ENCODE data around the gene GTF2H3.
"Not testable (repeated sequence)": the region's sequence is repeated elsewhere in the genome, so short reads cannot be mapped to it uniquely, and the experiment has no call there.

The GTF2H3 gene

DNA sequence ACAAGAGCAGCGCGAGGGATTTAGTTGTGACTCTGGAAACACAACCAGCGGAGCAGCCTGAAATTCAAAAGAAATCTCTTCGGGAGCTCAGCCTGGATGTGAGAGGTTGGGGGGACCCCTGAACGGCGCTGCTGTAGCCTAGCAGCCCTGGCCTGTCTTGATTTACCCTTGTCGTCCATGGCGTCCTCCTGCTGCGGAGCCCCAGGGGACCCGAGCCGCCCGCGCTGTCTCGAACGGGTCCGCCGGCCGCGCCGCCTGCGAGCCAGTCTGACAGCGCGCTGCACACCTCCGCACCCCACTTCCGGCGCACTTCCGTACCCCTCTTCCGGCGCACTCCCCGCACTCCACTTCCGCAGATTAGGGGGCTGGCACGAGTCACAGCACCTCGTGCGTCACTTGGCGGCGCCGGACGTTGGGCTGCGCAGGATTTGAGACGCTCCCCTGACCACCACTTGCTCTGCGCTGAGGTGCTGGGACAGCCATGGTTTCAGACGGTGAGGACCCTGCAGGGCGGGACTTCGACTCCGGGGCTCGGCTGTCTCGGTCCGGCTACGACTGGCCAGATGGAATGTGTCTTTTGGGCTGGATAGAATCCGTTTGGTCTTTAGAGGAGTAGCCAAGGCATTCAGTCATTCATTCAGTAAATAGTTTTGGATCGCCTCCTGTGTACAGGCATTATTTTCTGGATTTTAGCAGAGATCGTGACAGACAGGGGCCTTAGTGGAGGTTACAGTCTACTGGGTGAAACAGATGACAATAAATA lies at the start of gene GTF2H3, which contains the start of gene EIF2B1:
Gene GTF2H3, plus strand, starts transcription at position 451 of the 763 bp plus-strand sequence. Its CDS starts 31 bp downstream, at position 482.
Gene EIF2B1, minus strand, starts transcription at position 308 of the 763 bp plus-strand sequence. Its CDS starts 129 bp downstream, at position 179.
- DNase-seq (ENCODE audit: low spot score): peak; percentile 95

- no peak for DNase-seq (ENCODE audit: low spot score)
These were observed 41.7 kb upstream of the GTF2H3 start for GRCh38 chr12:123591702-123592481.

DNA sequence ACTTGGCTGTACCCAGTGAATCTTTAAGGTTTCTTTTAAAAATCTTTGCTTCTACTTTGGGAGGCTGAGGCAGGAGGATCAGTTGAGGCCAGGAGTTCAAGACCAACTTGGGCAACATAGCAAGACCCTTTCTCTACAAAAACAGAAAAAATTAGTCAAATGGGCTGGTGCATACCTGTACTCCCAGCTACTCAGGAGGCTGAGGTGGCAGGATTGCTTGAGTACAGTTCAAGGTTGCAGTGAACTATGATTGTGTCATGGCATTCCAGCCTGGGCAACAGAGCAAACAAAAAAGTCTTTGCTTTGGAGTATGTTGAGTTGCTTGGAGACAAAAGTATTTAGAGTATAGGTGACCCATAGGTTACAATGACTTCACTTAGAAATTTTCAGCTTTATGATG lies 37.9 kb upstream of the GTF2H3 start:
- no peak for DNase-seq (ENCODE audit: low spot score)

DNA sequence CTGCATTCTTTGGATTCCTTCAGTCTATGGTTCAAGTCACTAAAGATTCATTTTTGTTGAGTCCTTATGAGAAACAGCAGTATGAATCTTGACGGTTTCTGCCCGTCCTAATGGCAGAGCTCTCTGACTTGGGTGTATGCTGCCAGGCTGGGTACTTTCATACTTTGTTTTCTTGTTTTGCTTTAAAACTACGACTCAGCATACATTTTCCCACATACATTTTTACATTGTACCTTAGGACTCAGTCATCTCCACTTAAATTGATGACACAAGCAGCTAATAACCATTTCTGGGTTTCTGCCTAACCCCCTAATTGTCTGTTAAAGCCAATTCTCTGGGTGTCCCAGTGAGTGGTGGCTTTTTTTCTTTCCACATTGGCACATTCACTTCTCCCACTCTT lies 36.5 kb upstream of the GTF2H3 start:
- no peak for DNase-seq (ENCODE audit: low spot score)

GRCh38 chr12:123598522-123598921 lies 35.1 kb upstream of the GTF2H3 start:
- no peak for DNase-seq (ENCODE audit: low spot score)

- no peak for DNase-seq (ENCODE audit: low spot score)
These were observed 34.3 kb upstream of the GTF2H3 start for GRCh38 chr12:123599310-123599709.

DNA sequence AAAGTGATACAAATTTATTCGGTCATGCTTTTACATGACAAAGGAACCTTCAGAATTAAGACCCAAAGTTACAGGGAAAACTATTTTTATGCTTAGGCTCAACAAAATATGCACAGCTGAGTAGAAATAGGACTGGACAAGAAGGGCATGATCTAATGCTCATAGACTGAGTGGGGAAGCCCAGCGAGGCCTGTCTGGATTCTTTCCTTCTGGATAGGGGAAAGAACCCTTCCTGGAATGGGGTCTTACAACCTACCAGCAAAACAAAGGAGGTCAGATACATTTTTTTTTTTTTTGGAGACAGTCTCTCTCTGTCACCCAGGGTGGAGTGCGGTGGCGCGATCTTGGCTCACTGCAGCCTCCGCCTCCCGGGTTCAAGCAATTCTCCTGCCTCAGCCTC lies 33.9 kb upstream of the GTF2H3 start:
- no peak for DNase-seq (ENCODE audit: low spot score)

DNA sequence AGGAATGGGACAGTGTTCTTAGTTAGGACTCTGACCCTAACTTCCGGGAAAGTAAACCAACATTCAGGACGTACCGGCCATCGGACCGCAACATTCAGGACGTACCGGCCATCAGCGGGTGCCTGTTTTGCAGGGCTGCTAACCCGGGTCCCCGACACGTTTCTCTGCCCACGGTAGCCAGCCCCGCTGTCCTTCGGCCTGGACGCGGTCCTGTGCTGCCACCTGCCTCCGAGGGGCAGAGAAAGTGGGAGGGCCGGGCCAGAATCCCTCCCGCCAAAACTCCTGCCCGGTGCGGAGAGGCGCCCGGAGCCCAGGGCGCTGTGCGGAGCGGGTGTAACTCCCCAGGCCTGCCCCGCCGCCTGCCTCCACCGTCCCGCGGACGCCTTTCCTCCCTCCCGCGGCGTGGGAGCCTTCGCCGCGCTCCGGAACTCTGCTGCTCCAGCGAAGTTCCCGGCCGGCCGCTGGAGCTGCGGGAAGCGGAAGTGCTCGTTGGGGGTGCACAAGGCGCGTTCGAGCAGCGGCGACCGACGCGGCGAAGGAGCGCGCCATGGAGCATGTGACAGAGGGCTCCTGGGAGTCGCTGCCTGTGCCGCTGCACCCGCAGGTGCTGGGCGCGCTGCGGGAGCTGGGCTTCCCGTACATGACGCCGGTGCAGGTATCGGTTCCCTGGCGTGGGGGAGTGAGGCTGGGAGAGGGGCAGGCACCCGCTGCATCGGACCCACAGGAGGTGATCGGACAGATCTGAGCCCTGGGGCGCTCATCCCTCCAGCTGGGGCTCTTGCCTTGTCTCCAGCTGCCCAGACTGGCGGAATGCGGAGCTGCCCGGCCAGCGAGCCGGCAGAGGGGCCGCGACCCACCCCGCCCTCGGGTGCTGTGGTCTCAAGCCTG lies 31.8 kb upstream of the GTF2H3 start, which contains the start of gene DDX55:
Gene DDX55, plus strand, starts transcription at position 498 of the 888 bp plus-strand sequence. Its CDS starts 50 bp downstream, at position 548.
- DNase-seq (ENCODE audit: low spot score): peak; percentile 85

DNA sequence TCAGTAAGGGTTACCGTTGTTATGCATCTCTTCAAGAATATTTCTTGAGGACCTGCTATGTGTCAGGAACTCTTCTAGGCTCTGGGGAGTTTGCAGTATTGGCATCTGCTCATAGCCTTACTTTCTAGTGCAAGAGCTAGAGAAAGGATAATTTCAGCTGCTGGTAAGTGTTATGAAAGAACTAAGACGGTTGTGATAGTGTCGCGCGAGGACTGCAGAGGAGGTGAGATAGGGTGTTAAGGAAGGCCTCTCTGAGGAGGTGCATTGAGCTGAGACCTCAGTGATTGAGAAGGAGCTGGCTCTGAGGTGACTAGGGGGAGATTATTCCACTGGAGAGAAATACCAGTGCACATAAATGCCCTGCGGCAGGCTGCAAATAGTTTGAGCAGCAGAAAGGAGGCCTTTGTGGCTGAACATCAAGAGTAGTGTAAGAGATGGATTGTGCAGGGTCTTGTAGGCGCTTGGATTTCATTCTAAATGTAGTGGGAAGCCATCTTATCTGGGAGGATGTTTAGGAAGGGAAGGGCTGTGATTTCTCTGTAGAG lies 30.9 kb upstream of the GTF2H3 start:
- no peak for DNase-seq (ENCODE audit: low spot score)

DNA sequence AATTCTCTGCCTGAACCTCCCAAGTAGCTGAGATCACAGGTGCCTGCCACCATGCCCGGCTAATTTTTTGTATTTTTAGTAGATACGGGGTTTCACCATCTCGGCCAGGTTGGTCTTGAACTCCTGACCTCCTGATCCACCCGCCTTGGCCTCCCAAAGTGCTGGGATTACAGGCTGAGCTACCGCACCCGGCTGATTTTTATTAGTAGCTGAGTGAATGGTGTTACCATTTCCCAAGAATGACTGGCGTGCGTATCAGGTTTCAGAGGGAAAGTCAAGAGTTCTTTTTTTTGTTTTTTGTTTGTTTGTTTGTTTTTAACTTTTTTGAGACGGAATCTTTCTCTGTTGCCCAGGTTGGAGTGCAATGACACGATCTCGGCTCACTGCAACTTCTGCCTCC lies 30.1 kb upstream of the GTF2H3 start:
- not testable (repeated sequence) for DNase-seq (ENCODE audit: low spot score)

GRCh38 chr12:123607756-123608155 lies 25.9 kb upstream of the GTF2H3 start:
- DNase-seq (ENCODE audit: low spot score): no peak

DNA sequence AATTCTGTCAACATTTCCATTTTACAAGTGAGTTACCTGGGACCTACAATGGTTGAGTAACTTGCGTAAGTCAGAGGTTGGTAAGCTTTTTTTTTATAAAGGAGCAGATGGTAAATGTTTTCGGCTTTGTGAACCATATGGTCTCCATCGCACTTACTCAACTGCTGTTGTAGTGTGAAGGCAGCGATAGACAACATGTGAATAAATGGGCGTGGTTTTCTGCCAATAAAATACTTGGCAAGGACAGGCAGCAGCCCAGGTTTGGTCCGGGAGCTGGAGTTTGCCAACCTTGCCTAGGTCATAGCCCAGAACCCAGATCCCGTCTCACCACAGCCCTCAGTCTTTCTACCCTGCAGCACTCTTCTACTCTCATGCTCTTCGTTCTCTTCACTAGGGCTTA lies 25.4 kb upstream of the GTF2H3 start:
- DNase-seq (ENCODE audit: low spot score): no peak

DNA sequence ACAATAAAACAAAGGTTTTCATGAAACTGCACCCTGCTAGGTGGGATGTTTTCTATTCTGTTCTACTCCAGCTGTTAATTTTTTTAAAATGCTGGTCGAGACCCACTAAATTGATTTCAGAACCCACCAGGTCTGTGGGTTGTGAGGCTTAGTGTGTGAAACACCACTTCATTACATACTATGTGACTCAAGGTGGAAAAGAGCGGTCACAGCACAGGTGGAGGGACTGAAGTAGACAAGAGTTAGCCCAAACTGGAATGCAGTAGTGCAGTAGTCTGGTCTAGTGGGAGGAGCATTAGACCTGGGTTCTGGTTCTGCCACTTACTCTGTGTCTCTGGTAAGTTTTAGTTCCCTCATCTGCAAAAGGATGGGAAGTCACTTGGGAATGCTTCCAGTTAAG lies 19.5 kb upstream of the GTF2H3 start:
- no peak for DNase-seq (ENCODE audit: low spot score)

- no peak for DNase-seq (ENCODE audit: low spot score)
These were observed 19.1 kb upstream of the GTF2H3 start for GRCh38 chr12:123614531-123614930.

- no peak for DNase-seq (ENCODE audit: low spot score)
These were observed 16.5 kb upstream of the GTF2H3 start for GRCh38 chr12:123617144-123617543.

DNA sequence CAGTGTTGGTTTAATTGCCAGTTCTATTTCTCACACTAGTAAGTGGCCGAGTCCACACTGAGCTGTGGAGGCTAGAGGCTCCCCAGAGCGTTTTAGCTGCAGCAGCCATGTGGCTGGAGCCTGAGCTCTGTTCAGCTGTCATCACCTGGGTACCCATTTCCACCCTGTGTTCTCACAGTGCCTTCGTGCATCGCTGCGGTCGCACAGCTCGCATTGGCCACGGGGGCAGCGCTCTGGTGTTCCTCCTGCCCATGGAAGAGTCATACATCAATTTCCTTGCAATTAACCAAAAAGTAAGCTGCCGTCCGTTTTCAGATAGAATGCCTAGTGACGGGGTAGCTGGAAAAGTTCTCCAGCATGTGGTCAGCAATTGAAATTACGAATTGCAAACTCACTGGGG lies 16.0 kb upstream of the GTF2H3 start:
- no peak for DNase-seq (ENCODE audit: low spot score)

- no peak for DNase-seq (ENCODE audit: low spot score)
These were observed 12.5 kb upstream of the GTF2H3 start for GRCh38 chr12:123621101-123621500.

GRCh38 chr12:123621619-123622530 lies 11.8 kb upstream of the GTF2H3 start:
- DNase-seq (ENCODE audit: low spot score): no peak

- no peak for DNase-seq (ENCODE audit: low spot score)
These were observed 523 bp downstream of the GTF2H3 start for GRCh38 chr12:123634142-123634561.

GRCh38 chr12:123643911-123644310 lies 10.3 kb downstream of the GTF2H3 start:
- DNase-seq (ENCODE audit: low spot score): no peak

- DNase-seq (ENCODE audit: low spot score): no peak
These were observed 11.8 kb downstream of the GTF2H3 start for GRCh38 chr12:123645380-123645779.

All from CD4-positive, alpha-beta T cell treated with Interleukin-2 at 100 ng/mL for 4 hours (primary cell).